NCI-H1048 (cell line): ENCODE measurements around the gene CBX7.
"Not testable (repeated sequence)": the region's sequence is repeated elsewhere in the genome, so short reads cannot be mapped to it uniquely, and the experiment has no call there.

ENCODE experiments used
- DNase-seq: peaks from one replicate; lab custom pipeline; 2025; lab: John Stamatoyannopoulos, UW

The CBX7 gene

GRCh38 chr22:39174498-39175352 lies 22.2 kb upstream of the CBX7 start:
- no peak for DNase-seq

- no peak for DNase-seq
Observed at GRCh38 chr22:39173787-39174497, 21.5 kb upstream of the CBX7 start.

DNA sequence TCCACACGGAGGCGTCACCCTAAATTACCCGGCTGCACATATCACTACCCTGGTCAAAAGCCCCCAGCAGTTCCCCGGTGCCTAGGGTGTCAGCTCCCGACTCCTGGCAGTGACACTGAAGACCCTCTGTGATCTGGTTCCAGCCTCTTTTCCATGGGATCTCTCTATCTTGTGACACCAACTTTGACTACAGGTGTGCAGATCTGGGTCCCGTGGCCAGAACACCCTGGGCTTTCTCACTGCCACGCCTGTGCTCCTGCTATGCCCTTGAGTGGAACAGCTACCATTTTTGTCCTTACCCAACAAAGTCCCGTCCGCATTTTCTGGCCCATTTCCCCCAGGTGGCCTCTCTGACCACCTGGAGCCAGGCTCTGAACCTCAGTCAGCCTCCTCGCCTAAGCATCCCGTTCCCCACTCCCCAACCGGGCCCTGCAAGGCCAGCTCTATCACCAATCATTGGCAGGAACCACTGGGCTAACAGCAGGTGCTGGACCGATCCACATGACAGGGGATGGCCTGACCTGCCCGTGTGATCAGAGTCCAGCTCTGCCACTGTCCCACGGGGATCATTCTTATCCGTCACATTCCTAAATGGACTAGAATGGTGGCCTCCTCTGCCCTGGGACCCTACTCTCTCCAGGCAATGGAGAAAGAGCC lies 20.7 kb upstream of the CBX7 start:
- DNase-seq, result no peak

- not testable (repeated sequence) for DNase-seq
Observed at GRCh38 chr22:39172265-39173049, 20.0 kb upstream of the CBX7 start.

DNA sequence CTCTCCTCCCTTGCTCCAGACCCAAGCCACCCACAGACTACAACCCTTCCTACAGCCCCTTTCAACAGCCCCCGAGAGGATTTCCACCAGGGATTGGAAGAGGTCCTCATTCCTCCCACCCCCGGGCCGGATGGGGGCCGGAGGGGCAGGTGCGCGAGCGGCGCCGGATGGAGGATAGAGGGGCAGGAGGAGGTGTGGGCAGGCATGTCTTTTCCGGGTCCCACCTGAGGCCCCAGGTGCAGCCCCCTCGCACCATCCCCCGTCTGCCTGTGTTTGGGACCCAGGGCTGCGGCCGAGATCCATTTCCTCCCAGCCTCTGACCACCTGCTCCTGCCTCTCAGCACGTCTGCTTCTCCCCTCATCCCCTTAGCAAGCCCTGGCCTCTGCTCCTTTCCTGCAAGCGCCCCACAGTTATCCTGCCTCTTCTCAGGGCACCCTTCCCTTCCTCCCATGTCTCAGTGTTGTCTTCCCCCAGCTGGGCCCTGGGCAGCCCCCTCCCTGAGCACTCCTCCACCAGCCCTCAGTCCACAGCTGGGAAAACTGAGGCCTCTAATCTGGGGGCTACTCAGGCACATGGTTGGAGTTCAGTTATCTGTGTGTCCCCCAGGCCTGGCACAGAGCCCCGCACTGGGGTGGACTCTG lies 19.3 kb upstream of the CBX7 start:
- no peak for DNase-seq

- peak; percentile 26 for DNase-seq
Observed at GRCh38 chr22:39170825-39171622, 18.5 kb upstream of the CBX7 start.

DNA sequence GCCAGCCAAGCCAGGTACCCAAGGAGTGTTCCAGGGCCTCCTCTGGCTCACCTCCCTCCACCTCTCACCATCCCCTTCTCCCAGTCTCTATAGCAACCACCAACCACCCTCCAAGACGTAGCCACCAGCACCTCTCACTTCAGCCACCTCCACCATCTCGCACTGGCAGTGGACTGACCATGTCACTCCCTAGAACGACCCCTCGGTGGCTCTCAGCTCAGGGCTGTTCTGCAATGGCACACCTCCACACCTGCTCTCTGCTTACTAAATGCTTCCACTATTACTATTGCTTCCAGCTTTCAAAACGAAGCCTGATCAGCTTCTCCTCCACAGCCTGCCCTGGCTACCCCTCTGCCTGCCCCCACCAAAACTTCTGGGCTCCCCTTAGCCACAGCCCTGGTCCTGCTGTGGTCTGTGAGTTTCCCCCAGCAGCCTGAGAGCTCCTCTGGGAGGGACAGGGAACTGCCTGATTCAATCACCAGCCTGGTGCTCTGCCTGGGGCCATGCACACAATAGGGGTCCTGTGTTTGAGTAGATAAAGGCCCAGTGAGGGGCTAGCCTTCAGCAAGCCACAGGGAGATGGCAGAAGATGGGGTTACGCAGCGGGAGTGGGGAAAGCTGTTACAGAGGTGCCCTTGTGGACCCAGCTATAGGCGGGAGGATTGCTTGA lies 17.5 kb upstream of the CBX7 start:
- no peak for DNase-seq

DNA sequence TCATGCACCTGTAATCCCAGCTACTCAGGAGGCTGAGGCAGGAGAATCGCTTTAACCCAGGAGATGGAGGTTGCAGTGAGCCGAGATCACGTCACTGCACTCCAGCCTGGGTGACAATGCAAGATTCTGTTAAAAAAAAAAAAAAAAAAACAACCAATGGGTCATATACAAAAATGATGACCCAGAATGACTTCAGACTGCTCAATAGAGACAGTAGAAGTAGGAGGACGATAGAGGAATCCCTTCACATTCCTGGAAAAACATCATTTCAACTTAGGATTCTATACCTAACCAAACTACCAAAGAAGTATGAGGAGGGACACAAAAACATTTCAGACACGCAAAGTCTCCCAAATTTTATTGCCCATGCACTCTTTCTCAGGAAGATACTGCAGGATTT lies 14.1 kb upstream of the CBX7 start:
- no peak for DNase-seq

DNA sequence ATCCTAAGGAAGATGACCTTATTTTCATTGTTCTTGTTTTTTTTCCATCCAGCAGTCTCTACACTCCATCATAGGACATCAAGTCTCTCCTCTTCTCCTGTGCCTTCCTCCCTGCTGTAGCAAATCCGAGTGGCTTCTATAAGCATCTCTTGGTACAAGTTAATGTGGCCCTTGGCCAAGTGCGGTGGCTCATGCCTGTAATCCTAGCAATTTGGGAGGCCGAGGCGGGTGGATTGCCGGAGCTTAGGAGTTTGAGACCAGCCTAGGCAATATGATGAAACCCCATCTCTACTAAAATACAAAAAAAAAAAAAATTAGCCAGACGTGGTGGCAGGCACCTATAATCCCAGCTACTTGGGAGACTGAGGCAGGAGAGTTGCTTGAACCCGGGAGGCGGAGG lies 3.6 kb upstream of the CBX7 start:
- DNase-seq, result not testable (repeated sequence)

DNA sequence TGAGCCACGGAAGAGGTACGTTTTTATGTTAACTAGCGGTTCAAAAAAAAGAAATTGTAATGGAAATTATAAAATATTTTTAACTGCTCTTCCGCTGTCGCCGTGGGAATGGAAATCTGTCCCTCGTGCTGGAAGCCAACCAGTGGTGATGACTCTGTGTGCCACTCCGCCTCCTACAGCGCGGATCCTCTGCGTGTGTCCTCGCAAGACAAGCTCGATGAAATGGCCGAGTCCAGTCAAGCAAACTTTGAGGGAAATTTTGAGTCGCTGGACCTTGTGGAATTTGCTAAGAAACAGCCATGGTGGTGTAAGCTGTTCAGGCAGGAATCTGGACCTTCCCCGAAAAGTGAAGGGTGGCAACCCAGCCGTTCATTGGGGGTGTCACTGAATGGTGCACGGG lies 2.9 kb upstream of the CBX7 start:
- DNase-seq, result no peak

DNA sequence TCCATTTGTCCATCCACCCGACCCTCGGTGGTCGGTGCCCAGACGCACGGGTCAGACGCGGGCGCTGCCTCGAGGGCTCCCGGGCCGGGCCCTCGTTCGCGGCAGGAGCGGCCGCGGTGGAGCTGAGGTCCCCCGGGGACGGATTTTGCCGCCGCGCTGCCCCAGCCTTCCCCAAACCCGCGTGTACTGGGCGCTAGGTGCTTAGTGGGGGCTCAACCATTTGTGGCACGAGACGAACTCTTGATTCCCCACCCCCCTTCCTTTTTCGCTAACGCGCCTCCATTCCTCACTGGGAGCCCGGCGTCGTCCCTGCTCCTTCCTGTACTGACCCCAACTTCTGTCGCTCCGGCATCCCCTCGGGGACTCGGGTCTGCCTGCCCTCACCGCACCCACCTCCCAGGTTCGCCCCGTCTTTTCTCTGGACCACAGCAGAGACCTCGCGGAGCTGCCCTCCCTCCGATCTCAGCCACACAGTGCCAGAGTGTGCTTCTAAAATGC lies 789 bp upstream of the CBX7 start:
- no peak for DNase-seq

DNA sequence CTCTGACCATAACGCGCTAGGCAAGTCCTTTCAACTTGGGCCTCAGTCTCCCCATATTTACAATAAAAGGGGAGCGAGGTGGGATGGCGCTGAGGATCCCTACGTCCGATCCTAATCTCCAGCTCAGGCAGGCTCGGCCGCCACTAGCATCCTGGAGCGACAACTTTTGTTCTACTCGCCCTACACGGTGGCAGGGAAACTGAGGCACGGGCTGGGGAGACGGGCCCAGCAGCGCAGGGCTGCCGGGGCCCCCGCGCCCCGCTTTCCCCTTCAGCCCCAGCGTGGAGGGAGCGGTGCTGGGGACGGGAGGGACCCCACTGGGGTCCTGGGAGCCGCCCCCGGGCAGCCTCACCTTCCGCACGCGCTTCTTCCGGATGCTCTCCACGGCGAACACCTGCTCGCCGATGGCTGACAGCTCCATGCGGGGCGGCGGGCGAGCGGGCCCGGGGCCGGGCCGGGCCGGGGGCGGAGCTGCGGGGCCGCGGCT lies 413 bp downstream of the CBX7 start:
- DNase-seq, result no peak

DNA sequence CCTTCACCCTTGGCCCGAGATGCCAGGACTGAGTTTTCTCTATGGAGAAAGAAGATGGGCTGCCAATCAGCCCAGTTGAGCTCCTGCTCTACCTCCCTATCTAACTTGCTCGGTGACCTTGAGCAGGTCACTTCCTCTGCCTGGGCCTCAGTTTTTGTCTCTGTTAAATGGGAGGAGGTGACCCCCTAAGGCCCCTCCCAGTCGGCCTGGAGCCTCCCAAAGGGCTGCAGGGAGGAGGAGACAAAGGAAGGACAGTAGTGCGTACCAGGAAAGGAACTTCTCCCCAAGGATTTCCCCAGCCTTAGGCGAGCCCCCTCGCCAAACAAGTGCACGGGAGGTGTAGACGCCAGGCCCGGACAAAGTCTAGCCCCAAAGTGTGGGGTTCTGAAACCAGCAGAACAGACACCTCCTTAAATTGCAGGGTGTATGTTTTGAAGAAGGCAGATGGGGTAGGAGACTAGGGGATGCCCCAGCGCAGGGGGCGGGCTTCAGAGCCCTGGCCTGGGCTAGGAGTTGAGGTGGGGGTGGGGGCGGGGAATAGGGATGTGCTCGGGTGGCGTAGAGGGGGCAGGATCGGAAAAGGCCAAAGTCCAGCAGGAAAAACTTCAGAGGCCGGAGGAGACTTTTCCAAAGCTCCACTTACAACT lies 1.0 kb downstream of the CBX7 start:
- no peak for DNase-seq

DNA sequence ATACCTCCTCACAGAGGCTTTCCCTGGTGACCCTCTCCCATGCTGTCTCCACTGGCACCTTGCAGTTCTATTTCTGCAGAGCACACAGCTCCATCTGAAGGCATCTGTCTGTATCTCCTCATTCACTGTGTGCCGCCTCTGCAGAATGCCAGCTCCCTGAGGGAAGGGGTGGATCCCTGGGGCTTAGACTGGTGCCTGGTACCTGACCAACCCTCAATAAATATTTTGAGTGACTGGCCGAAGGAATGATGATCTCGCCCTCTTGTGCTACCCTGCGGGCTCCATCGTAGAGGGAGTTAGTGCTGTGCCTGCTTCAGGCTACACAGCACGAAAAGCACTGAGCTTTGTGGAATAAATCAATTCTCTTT lies 1.6 kb downstream of the CBX7 start:
- no peak for DNase-seq

GRCh38 chr22:39149915-39150847 lies 2.3 kb downstream of the CBX7 start:
- DNase-seq, result no peak

GRCh38 chr22:39148727-39149535 lies 3.5 kb downstream of the CBX7 start:
- no peak for DNase-seq

DNA sequence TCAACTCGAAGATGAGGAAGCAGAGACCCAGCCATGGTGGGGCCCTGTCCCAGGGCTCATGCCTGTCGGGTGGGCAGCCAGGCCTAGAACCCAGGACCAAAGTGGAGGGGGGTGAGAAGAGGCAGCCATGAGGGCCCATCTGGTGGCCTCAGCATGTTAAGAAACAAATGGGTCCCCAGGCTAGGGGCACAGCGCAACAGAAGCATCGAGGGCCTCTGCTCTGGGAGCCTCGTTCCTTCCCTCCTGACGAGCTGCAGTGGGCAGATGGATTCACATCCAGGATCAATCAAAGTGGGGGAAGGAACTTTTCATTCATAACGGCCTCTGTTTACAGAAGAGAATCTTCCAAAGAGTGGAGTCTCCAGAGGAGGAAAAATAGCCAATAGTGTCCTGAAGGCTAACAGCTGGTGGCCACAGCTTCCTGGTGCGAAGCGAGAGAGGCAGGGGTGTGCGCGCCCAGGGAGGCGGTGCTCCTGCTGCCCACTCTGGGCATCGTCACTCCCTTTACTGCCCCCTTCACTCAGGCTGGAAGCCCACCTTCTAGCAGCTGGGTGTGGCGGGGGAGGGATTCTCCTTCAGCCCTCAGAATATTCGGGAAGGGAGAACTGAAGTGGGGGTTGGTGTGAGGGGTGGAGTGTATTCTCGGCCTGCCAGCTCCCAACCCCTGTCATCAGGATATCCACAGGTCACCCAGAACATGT lies 4.3 kb downstream of the CBX7 start:
- no peak for DNase-seq
